DMS 273 (cell line): ENCODE data around the gene SDSL.

Experiments
- DNase-seq: peaks from one replicate; lab custom pipeline; 2025; ENCODE audit not compliant: unreplicated experiment; lab: John Stamatoyannopoulos, UW

Gene SDSL

GRCh38 chr12:113479216-113479589 lies 57.0 kb downstream of the SDSL start:
- DNase-seq = no peak

DNA sequence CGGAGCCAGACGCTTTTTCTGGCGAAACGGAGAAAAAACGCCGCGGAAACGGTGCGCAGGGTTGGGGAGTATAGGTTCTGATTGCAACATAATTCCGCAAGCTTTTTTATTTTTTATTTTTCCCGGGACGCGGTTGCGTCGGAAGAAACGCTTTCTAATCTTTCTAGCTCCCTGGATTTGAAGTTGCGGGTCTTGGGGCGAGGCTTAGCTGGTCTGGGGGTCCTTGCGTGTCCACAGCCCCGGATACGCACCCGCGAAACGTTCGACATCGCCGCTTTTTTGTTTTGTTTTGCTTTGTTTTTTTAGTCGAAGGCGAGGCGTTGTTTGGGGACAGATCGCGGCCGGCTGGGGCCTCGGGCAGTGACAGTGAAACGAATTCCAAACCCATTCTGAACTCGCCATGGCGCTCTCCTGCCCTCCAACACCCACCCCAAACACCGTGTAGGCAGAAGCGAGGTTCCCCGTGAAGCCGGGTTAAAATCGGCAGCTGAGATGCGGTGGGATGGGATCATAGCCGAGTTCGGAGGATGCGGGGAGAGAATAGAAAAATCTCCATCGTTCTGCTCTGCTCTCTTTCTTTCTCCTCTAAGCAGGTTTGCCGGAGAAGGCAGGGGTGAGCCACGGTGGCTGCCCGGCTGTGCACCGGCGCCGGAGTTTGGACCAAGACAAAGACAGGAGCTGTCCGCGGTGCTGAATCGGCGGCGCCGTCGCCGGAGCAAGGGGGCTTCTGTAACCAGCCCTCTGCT lies 57.6 kb downstream of the SDSL start:
- peak; percentile 45 for DNase-seq

- DNase-seq = no peak
These were observed 58.3 kb downstream of the SDSL start for GRCh38 chr12:113480336-113480971.

- no peak for DNase-seq
These were observed 60.2 kb downstream of the SDSL start for GRCh38 chr12:113482334-113482733.

DNA sequence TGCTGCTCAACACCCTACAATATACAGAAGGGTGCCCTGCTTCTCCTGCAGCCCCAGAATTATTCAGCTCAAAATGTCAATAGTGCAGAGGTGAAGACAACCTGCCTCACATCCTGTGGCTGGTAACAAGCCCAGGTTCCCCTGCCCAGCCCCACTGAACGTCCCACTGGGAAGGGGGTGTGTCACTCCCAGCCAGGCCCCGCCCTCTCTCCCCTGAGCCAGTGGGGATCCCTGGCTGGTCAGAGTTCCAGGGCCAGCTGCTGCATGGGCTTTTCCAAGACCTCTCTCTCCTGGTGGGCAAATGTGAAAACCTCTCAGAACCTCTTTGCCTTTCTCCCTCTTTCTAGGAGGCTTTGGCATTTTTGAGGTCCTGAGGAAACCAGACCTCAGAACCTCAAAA lies 63.1 kb downstream of the SDSL start:
- no peak for DNase-seq

DNA sequence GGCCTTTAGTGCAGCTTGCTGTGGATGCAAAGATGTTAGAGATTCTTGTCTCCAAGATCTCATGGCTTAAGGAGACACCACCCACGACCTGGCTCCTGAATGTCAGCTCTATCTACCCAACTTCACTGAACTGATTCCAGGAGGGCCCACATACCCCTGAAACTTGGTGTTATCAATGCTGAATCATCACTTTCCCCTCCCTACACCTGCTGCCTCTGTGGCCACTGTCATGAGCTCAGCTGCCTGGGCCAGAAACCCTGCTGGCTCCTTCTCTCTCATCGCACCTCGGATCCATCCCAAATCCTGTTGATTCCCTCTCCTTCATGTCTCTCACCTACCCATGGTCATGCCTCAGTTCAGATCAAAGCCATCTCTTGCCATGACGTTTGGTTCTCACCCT lies 64.5 kb downstream of the SDSL start:
- no peak for DNase-seq
